Activated naive CD8-positive, alpha-beta T cell treated with anti-CD3 and anti-CD28 coated beads, Interleukin-2, amount 10 ng/mL, durations not matched to agents 7 days and 5 days (primary cell): ENCODE data around the gene KRTAP5-9. TPM values are rescaled to one million over a fixed set of nuclear protein-coding genes. Genes with fewer than 3 reads are reported as not detected.
"Not testable (repeated sequence)": the region's sequence is repeated elsewhere in the genome, so short reads cannot be mapped to it uniquely, and the experiment has no call there.

Experiments used
- ATAC-seq: fragments of 150-1000 bp; cut with Tn5 transposase; one replicate; pipeline ENCODE4 v1.10.0; 2021; ENCODE audit warnings: low read depth, moderate library complexity
- POLR2A ChIA-PET: fragments of 350-600 bp; sonication (Branson Sonifier 250); formaldehyde crosslinking; loops from one replicate; lab custom pipeline; 2021; ENCODE audit warnings: antibody characterized with exemption; lab: Charles Lee
- DNase-seq: peaks from one replicate; pipeline ENCODE4 v3.0.0; 2021
- H3K27ac Mint-ChIP-seq: one replicate; pipeline ENCODE4 v1.8.0; 2022; ENCODE audit warnings: mild to moderate bottlenecking, mixed read lengths
- H3K27me3 Mint-ChIP-seq: one replicate; pipeline ENCODE4 v1.8.0; 2022; ENCODE audit warnings: mild to moderate bottlenecking, moderate library complexity, mixed read lengths
- H3K36me3 Mint-ChIP-seq: one replicate; pipeline ENCODE4 v1.8.0; 2021; ENCODE audit warnings: mild to moderate bottlenecking, mixed read lengths
- H3K4me1 Mint-ChIP-seq: one replicate; pipeline ENCODE4 v1.8.0; 2021; ENCODE audit warnings: mixed read lengths
- H3K4me3 Mint-ChIP-seq: one replicate; pipeline ENCODE4 v1.8.0; 2022; ENCODE audit warnings: mild to moderate bottlenecking, moderate library complexity, mixed read lengths
- H3K9me3 Mint-ChIP-seq: one replicate; pipeline ENCODE4 v1.8.0; 2021; ENCODE audit warnings: mixed read lengths
- total RNA-seq, 2 experiments: library from RNA; stranded (reverse); gene quantifications; one replicate each; pipeline ENCODE4 v1.2.3, GENCODE V29; 2021

The KRTAP5-9 gene
- total RNA-seq, 2 experiments from 2014 or later: not detected

GRCh38 chr11:71539971-71540370, 8.2 kb upstream of the KRTAP5-9 start:
- H3K4me3 Mint-ChIP-seq, ATAC-seq, H3K27ac Mint-ChIP-seq, H3K36me3 Mint-ChIP-seq, POLR2A ChIA-PET, H3K9me3 Mint-ChIP-seq, DNase-seq, H3K4me1 Mint-ChIP-seq, H3K27me3 Mint-ChIP-seq: not testable (repeated sequence)

- POLR2A ChIA-PET, ATAC-seq, H3K9me3 Mint-ChIP-seq, H3K36me3 Mint-ChIP-seq, H3K4me1 Mint-ChIP-seq, H3K27ac Mint-ChIP-seq, H3K27me3 Mint-ChIP-seq, DNase-seq, H3K4me3 Mint-ChIP-seq: not testable (repeated sequence)
Observed at GRCh38 chr11:71540521-71541304, 7.5 kb upstream of the KRTAP5-9 start.

- Mint-ChIP-seq H3K27ac (no peak overlapping the region), H3K4me1 (peaks cover 6% of the 10 kb centered on the region), H3K27me3 (peaks cover 4% of the 10 kb centered on the region), H3K9me3 (no peaks in the 10 kb centered on the region), H3K4me3 (no peak overlapping the region), H3K36me3 (no peaks in the 10 kb centered on the region)
- DNase-seq (no peak), ATAC-seq (no peak)
- POLR2A ChIA-PET: no interaction called here
Observed at GRCh38 chr11:71542382-71542781, 5.8 kb upstream of the KRTAP5-9 start.

GRCh38 chr11:71542879-71543777, 5.1 kb upstream of the KRTAP5-9 start:
- Mint-ChIP-seq H3K9me3 (no peaks in the 10 kb centered on the region), H3K36me3 (no peaks in the 10 kb centered on the region), H3K27ac (no peak overlapping the region), H3K4me1 (peaks cover 6% of the 10 kb centered on the region), H3K27me3 (peaks cover 4% of the 10 kb centered on the region), H3K4me3 (no peak overlapping the region)
- DNase-seq (no peak), ATAC-seq (no peak)
- POLR2A ChIA-PET: no interaction called here

GRCh38 chr11:71543866-71544265, 4.4 kb upstream of the KRTAP5-9 start:
- peaks cover 4% of the 10 kb centered on the region for H3K27me3 Mint-ChIP-seq
- H3K4me3 Mint-ChIP-seq: no peak overlapping the region
- POLR2A ChIA-PET: no interaction called here
- H3K27ac Mint-ChIP-seq: no peak overlapping the region
- peaks cover 6% of the 10 kb centered on the region for H3K4me1 Mint-ChIP-seq
- no peak for ATAC-seq
- H3K9me3 Mint-ChIP-seq: no peaks in the 10 kb centered on the region
- no peaks in the 10 kb centered on the region for H3K36me3 Mint-ChIP-seq
- no peak for DNase-seq

- no peak overlapping the region for H3K4me3 Mint-ChIP-seq
- DNase-seq (no peak), ATAC-seq (no peak)
- H3K36me3 Mint-ChIP-seq: no peaks in the 10 kb centered on the region
- H3K27ac Mint-ChIP-seq: no peak overlapping the region
- POLR2A ChIA-PET: no interaction called here
- peaks cover 6% of the 10 kb centered on the region for H3K4me1 Mint-ChIP-seq
- peaks cover 4% of the 10 kb centered on the region for H3K27me3 Mint-ChIP-seq
- H3K9me3 Mint-ChIP-seq: no peaks in the 10 kb centered on the region
Observed at GRCh38 chr11:71544525-71545214, 3.5 kb upstream of the KRTAP5-9 start.

- H3K27ac Mint-ChIP-seq: no peak overlapping the region
- H3K27me3 Mint-ChIP-seq: peaks cover 6% of the 10 kb centered on the region
- POLR2A ChIA-PET: no interaction called here
Observed at GRCh38 chr11:71545405-71545966, 2.7 kb upstream of the KRTAP5-9 start.

GRCh38 chr11:71548716-71549151, 514 bp downstream of the KRTAP5-9 start:
- Mint-ChIP-seq H3K9me3 (no peaks in the 10 kb centered on the region), H3K4me3 (no peak overlapping the region), H3K27me3 (peaks cover 11% of the 10 kb centered on the region), H3K27ac (no peak overlapping the region), H3K4me1 (peaks cover 3% of the 10 kb centered on the region), H3K36me3 (no peaks in the 10 kb centered on the region)
- ATAC-seq (no peak), DNase-seq (no peak)
- POLR2A ChIA-PET: no interaction called here

More at GRCh38 chr11:71545405-71545966, 2.7 kb upstream of the KRTAP5-9 start:
- H3K9me3 Mint-ChIP-seq: no peaks in the 10 kb centered on the region
- ATAC-seq (no peak), DNase-seq (no peak)
- no peaks in the 10 kb centered on the region for H3K36me3 Mint-ChIP-seq
- no peak overlapping the region for H3K4me3 Mint-ChIP-seq
- peaks cover 6% of the 10 kb centered on the region for H3K4me1 Mint-ChIP-seq

GRCh38 chr11:71551711-71552110, 3.5 kb downstream of the KRTAP5-9 start:
- H3K4me1 Mint-ChIP-seq: no peaks in the 10 kb centered on the region
- H3K36me3 Mint-ChIP-seq: no peaks in the 10 kb centered on the region
- no peak for DNase-seq
- no peak overlapping the region for H3K4me3 Mint-ChIP-seq
- H3K9me3 Mint-ChIP-seq: no peaks in the 10 kb centered on the region
- POLR2A ChIA-PET: no interaction called here
- ATAC-seq: no peak
- peaks cover 7% of the 10 kb centered on the region for H3K27me3 Mint-ChIP-seq
- H3K27ac Mint-ChIP-seq: no peak overlapping the region

- POLR2A ChIA-PET: no interaction called here
- Mint-ChIP-seq H3K4me3 (no peak overlapping the region), H3K4me1 (no peaks in the 10 kb centered on the region), H3K9me3 (no peaks in the 10 kb centered on the region), H3K27ac (no peak overlapping the region), H3K36me3 (no peaks in the 10 kb centered on the region), H3K27me3 (peaks cover 21% of the 10 kb centered on the region)
- DNase-seq (no peak), ATAC-seq (no peak)
Observed at GRCh38 chr11:71554996-71555395, 6.8 kb downstream of the KRTAP5-9 start.

- H3K27ac Mint-ChIP-seq: no peak overlapping the region
- POLR2A ChIA-PET: no interaction called here
- no peak for ATAC-seq
- H3K4me3 Mint-ChIP-seq: no peak overlapping the region
- no peaks in the 10 kb centered on the region for H3K4me1 Mint-ChIP-seq
- no peak for DNase-seq
- no peaks in the 10 kb centered on the region for H3K9me3 Mint-ChIP-seq
- H3K27me3 Mint-ChIP-seq: peaks cover 23% of the 10 kb centered on the region
- no peaks in the 10 kb centered on the region for H3K36me3 Mint-ChIP-seq
Observed at GRCh38 chr11:71555508-71555907, 7.3 kb downstream of the KRTAP5-9 start.

- POLR2A ChIA-PET: no interaction called here
- H3K27me3 Mint-ChIP-seq: peaks cover 25% of the 10 kb centered on the region
- no peak for ATAC-seq
- no peaks in the 10 kb centered on the region for H3K4me1 Mint-ChIP-seq
- no peak for DNase-seq
- no peaks in the 10 kb centered on the region for H3K9me3 Mint-ChIP-seq
- no peak overlapping the region for H3K4me3 Mint-ChIP-seq
- H3K36me3 Mint-ChIP-seq: no peaks in the 10 kb centered on the region
- H3K27ac Mint-ChIP-seq: no peak overlapping the region
Observed at GRCh38 chr11:71556018-71556417, 7.8 kb downstream of the KRTAP5-9 start.

- Mint-ChIP-seq H3K27me3 (peaks cover 23% of the 10 kb centered on the region), H3K4me3 (no peak overlapping the region), H3K9me3 (no peaks in the 10 kb centered on the region), H3K27ac (no peak overlapping the region), H3K36me3 (no peaks in the 10 kb centered on the region), H3K4me1 (no peaks in the 10 kb centered on the region)
- POLR2A ChIA-PET: no interaction called here
- DNase-seq (no peak), ATAC-seq (no peak)
Observed at GRCh38 chr11:71557257-71557656, 9.0 kb downstream of the KRTAP5-9 start.
